ENCODE measurements around the gene ATP5F1B.

ATP5F1B gene

DNA sequence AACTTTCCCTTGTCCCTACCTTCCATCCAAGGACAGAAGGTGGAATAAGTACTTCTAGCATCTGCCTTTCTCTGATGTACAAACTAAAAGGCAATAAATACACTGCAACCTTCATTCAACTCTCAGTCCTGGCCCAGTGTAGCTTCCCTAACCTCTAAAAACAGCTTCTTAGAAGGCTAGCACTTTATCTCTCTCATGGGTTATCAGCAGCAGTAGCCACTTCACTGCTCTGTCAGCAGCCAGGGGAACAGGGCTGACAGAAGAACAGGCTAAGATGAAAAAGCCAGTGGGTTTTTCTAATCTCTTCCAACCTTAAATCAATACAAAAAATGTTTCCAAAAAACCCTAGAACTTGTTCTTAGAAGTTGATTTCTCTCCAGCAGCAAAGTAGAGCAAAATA, 28.9 kb downstream of the ATP5F1B start:
- DNase-seq (ENCODE audit: low read depth) = no peak

DNA sequence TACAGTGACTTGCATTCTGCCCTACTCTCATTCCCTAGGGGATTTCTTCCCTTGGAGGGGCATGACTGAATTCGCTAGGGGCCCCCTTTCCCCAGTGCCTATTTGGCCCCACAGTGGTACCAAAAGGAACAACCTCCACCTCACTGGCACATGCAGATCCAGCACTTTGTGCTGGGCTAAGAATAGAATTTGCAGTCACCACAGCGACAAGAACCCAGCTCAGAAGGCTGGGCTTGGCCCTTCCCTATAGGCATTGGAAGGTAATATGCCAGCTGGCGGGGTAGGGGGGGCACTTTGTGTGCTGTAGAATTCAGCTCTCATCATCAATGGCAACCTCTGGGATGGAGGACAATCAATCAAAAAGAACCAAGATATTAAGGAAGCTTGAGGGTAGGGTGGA, 29.5 kb downstream of the ATP5F1B start:
- no peak for DNase-seq (ENCODE audit: low read depth)

GRCh38 chr12:56614627-56615026, 31.2 kb downstream of the ATP5F1B start:
- DNase-seq (ENCODE audit: low read depth) = no peak

DNA sequence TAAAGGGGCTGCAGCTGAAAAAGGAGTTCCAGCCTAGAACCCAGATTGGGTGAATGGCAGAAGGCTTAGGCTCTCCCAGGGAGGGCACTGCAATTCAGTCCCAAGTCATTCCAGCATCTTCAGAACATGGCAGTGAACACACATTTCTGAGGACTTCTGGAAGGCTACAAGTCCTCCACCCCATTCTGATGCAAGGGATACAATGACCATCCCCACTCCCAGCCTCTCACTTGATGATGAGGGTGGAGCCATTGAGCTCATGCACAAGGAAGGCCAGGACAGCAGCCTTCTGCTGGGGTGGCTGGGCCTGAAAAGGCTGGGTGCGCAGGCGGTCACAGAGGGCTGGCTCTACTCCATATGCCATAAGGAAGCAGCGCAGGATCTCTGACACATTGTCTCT, 41.4 kb downstream of the ATP5F1B start:
- DNase-seq (ENCODE audit: low read depth) = no peak

DNA sequence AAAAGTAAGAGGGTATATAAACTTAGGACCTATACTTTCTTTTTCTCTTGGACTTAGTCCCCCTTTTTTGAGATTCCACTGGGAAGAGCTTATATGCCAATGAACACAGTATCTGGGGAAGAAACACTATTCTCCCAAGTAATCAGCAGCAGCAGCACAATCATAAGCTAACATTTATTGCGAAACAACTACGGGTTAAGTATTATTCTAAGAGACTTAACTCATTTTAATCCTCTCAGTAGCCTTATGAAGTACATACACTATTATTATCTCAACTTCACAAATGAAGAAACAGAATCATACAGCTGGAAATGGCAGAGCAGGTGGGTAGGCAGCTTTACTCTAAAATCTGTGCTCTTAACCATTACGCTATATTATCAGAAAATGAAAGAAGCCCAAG, 43.5 kb downstream of the ATP5F1B start:
- no peak for DNase-seq (ENCODE audit: low read depth)

DNA sequence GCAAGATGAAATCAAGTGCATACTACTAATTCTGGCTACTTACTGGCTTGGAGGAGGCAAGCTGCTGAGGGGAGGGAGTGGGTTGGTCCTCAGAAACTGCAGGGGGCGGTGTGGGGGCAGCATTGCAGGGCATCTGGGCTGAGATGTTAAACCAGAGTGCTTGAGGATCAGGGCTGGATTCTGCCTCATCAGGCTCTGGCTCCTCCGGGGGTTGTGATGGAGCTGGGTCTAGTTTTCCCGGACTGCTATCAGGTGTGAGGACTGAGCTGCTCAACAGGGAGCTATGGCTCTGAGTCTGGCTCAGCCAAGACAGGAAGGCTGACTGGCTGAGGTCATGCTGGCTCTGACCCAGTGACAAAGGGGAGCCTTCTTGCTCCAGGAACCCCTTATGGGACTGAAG, 44.3 kb downstream of the ATP5F1B start:
- no peak for DNase-seq (ENCODE audit: low read depth)

DNA sequence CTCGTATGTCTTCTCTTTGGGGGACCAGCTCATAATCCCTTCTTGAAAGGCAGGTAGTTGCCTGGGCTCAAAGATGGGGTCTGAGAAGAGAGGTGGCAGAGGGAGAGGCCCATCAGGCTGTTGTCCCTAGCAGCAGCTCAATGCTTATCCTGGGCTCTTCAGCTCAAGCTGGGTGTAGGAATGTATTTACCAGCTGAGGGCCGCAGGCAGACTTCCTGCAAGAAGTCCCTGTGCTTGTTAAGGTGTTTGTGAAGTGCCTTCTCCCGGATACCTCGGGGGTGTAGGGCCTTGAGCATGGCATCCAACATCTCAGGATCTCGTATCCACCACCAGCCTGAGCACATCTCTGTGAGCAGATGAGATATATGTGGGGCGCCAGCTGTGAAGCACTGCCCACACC, 45.0 kb downstream of the ATP5F1B start:
- DNase-seq (ENCODE audit: low read depth) = no peak

DNA sequence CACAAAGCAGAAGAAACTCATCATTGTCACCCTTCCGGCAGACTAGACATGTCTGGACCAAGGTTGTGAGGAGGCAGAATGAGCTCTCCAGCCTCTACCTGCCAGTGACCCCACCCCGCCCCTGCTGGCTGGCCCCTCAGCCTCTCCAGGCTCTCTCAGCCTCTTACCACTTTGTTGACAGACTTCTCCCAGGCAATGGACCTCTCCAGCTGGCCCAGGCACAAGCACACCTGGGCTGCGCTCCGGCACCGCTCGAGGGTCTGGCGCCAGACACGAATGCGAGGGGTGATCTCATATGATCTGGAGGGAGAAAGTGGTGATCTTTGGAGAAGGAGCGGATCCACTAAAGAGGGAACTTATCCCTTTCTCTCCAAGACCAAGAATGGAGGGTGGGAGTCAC, 46.0 kb downstream of the ATP5F1B start:
- no peak for DNase-seq (ENCODE audit: low read depth)

DNA sequence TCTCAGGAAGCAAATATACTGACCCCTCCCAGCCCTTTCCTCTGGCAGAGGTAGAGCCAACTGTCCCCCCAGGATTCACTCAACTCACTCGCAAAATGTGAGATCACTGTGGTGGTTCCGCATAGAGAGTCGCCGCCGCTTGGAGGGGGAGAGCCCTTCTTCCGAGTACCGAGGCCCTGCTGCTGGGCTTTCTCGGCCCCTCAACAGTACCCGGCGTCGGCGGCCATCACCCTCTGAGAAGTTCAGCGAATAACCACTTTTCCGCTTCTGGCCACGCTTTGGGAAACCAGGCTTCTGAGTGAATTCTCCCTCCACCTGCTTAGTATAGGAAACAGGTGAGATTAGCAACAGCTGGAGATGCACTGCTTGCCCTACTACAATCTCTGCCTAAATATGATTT, 46.7 kb downstream of the ATP5F1B start:
- no peak for DNase-seq (ENCODE audit: low read depth)

DNA sequence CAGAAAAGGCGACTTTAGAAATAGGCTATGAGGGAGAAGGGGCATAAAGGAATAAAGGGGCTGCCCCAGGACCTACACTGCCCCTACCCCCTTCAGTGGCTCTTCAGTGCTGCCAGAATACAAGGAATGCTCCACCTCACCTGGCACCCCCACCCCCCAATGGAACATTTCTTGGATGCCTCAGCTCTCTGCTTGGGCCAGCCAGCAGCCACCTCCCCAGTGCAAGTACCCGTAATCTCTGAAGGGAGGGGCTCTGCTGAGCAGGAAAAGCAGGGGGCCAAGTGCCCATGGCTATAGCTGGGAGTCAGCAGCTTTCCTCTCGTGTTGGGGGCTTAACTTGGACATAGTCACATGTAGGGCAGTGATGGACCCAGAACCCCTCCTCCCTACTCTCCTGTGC, 49.0 kb downstream of the ATP5F1B start:
- DNase-seq (ENCODE audit: low read depth) = no peak

GRCh38 chr12:56593909-56594621, 51.7 kb downstream of the ATP5F1B start:
- peak; percentile 31 for DNase-seq (ENCODE audit: low read depth)

- DNase-seq (ENCODE audit: low read depth) = no peak
Measured at GRCh38 chr12:56591961-56592360, 53.8 kb downstream of the ATP5F1B start.

GRCh38 chr12:56591126-56591525, 54.7 kb downstream of the ATP5F1B start:
- DNase-seq (ENCODE audit: low read depth) = no peak

- DNase-seq (ENCODE audit: low read depth) = no peak
Measured at GRCh38 chr12:56590237-56590830, 55.5 kb downstream of the ATP5F1B start.

DNA sequence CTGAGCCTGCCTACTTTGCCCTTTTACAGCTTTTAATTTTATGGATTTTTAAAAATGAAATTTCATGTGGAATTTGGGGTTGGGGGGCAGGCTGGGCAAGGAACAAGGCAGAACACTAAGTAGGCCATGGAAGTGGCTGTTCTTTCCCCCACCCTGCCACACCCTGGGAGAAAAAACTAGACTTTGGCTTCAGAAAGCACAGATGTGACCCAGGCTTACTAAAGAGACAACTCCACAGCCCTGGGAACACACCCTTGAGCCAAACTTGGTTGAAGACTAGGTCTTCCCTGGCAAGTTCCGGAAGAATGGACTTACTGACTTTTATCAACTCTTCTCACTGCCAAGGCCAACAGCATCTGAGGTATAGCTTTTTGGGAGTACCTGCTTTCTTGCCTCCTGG, 56.0 kb downstream of the ATP5F1B start:
- no peak for DNase-seq (ENCODE audit: low read depth)

All from stimulated activated CD8-positive, alpha-beta memory T cell treated with anti-CD3 and anti-CD28 coated beads, Interleukin-7, amount 100 ng/mL, for 24 hours (primary cell).